Measurements from ENCODE around the gene PTPRJ. TPM values are rescaled to one million over a fixed set of nuclear protein-coding genes. Genes with fewer than 3 reads are reported as not detected.

Gene PTPRJ
- total and polyA plus RNA-seq, 2 donors (not counting 1 experiment from before 2014, with no cell fraction given), result 11.2 to 20.0 TPM

- Histone ChIP-seq H3K27ac (ENCODE audit: low read length in 2 of 2) (no peak overlapping the region), H2AFZ (ENCODE audit: insufficient read depth, low read depth, low read length, poor library complexity, severe bottlenecking) (no peak overlapping the region), H3K9ac (ENCODE audit: low read length) (no peak overlapping the region), H3K9me3 (ENCODE audit: control extremely low read depth in 1 of 3, control insufficient read depth in 2 of 3, insufficient read depth in 1 of 3, low read length in 2 of 3) (no peaks in the 10 kb centered on the region), H3K27me3 (replicated peaks in 1 of 4; ENCODE audit: control extremely low read depth in 1 of 4, control insufficient read depth in 3 of 4, insufficient read depth in 4 of 4, low read length in 3 of 4) (no peaks in the 10 kb centered on the region), H3K4me2 (replicated peaks; ENCODE audit: low read depth, low read length, poor library complexity, severe bottlenecking) (no peak overlapping the region), H3K4me3 (ENCODE audit: control extremely low read depth in 1 of 5, extremely low read depth in 1 of 5, insufficient read depth in 1 of 5, low read depth in 2 of 5, low read length in 4 of 5) (no peak overlapping the region), H3K4me1 (ENCODE audit: control insufficient read depth in 2 of 2, insufficient read depth in 2 of 2, low read length in 2 of 2) (peaks cover 15 to 23% of the 10 kb centered on the region in 2 donors), H4K20me1 (ENCODE audit: control insufficient read depth, insufficient read depth, low read length, poor library complexity, severe bottlenecking) (peaks cover 12% of the 10 kb centered on the region), H3K79me2 (ENCODE audit: control insufficient read depth, insufficient read depth, low read length) (peaks cover 76% of the 10 kb centered on the region), H3K36me3 (replicated peaks in 1 of 2; ENCODE audit: control extremely low read depth in 1 of 2, control insufficient read depth in 1 of 2, extremely low read depth in 1 of 2, insufficient read depth in 2 of 2, low read length in 1 of 2) (no peaks in the 10 kb centered on the region)
- no peak for DNase-seq
- CTCF ChIA-PET, result interaction anchor here (1.9 kb wide), 1 partner anchor 157 kb away, joined by 9 read pairs; no protein-coding TSS in a partner anchor
- no peaks in the 10 kb centered on the region for H3K27me3 Mint-ChIP-seq
- 100% methylated on average over 1 of the region's 4 CpGs for WGBS (ENCODE audit: insufficient coverage)
- no peak for TF ChIP-seq EZH2 (IDR thresholded peaks at IDR 0.05; ENCODE audit: borderline replicate concordance, insufficient read depth, low read depth, low read length, poor library complexity, severe bottlenecking)
- no peak for TF ChIP-seq CTCF (IDR thresholded peaks at IDR 0.05)
- H3K27ac Mint-ChIP-seq, result no peak overlapping the region
- peaks cover 55% of the 10 kb centered on the region for H3K4me1 Mint-ChIP-seq
- H3K9me3 Mint-ChIP-seq (ENCODE audit: insufficient read depth), result no peaks in the 10 kb centered on the region
- POLR2A ChIA-PET, result no interaction called here
- no peak for ATAC-seq (ENCODE audit: low read depth)
- H3K4me3 Mint-ChIP-seq, result no peak overlapping the region
- intact Hi-C loops (cut with micrococcal nuclease), result no loop called here
Observed at GRCh38 chr11:48091426-48092102, 111.2 kb downstream of the PTPRJ start.

- CTCF ChIA-PET, result no interaction called here
- Histone ChIP-seq H3K4me3 (ENCODE audit: control extremely low read depth in 1 of 5, extremely low read depth in 1 of 5, insufficient read depth in 1 of 5, low read depth in 2 of 5, low read length in 4 of 5) (no peak overlapping the region), H3K4me2 (replicated peaks; ENCODE audit: low read depth, low read length, poor library complexity, severe bottlenecking) (no peak overlapping the region), H3K27ac (ENCODE audit: low read length in 2 of 2) (no peak overlapping the region), H3K9ac (ENCODE audit: low read length) (no peak overlapping the region), H2AFZ (ENCODE audit: insufficient read depth, low read depth, low read length, poor library complexity, severe bottlenecking) (no peak overlapping the region), H3K79me2 (ENCODE audit: control insufficient read depth, insufficient read depth, low read length) (peaks cover 76% of the 10 kb centered on the region), H3K36me3 (replicated peaks in 1 of 2; ENCODE audit: control extremely low read depth in 1 of 2, control insufficient read depth in 1 of 2, extremely low read depth in 1 of 2, insufficient read depth in 2 of 2, low read length in 1 of 2) (peaks cover 0 to 2% of the 10 kb centered on the region in 2 experiments), H4K20me1 (ENCODE audit: control insufficient read depth, insufficient read depth, low read length, poor library complexity, severe bottlenecking) (peaks cover 6% of the 10 kb centered on the region), H3K4me1 (ENCODE audit: control insufficient read depth in 2 of 2, insufficient read depth in 2 of 2, low read length in 2 of 2) (peaks cover 4 to 14% of the 10 kb centered on the region in 2 donors), H3K9me3 (ENCODE audit: control extremely low read depth in 1 of 3, control insufficient read depth in 2 of 3, insufficient read depth in 1 of 3, low read length in 2 of 3) (no peaks in the 10 kb centered on the region), H3K27me3 (replicated peaks in 1 of 4; ENCODE audit: control extremely low read depth in 1 of 4, control insufficient read depth in 3 of 4, insufficient read depth in 4 of 4, low read length in 3 of 4) (no peaks in the 10 kb centered on the region)
- no peak overlapping the region for H3K27ac Mint-ChIP-seq
- WGBS (ENCODE audit: insufficient coverage), result no CpG with 5 or more reads among the region's 4 CpGs
- POLR2A ChIA-PET, result no interaction called here
- ATAC-seq (ENCODE audit: low read depth), result no peak
- no peaks in the 10 kb centered on the region for H3K27me3 Mint-ChIP-seq
- no peaks in the 10 kb centered on the region for H3K9me3 Mint-ChIP-seq (ENCODE audit: insufficient read depth)
- intact Hi-C loops (cut with micrococcal nuclease), result no loop called here
- TF ChIP-seq EZH2 (IDR thresholded peaks at IDR 0.05; ENCODE audit: borderline replicate concordance, insufficient read depth, low read depth, low read length, poor library complexity, severe bottlenecking) (no peak), CTCF (IDR thresholded peaks at IDR 0.05) (no peak)
- no peak overlapping the region for H3K4me3 Mint-ChIP-seq
- no peak for DNase-seq
- H3K4me1 Mint-ChIP-seq, result peaks cover 48% of the 10 kb centered on the region
Observed at GRCh38 chr11:48093323-48093722, 113.0 kb downstream of the PTPRJ start.
